Stimulated activated CD4-positive, alpha-beta T cell treated with anti-CD3 and anti-CD28 coated beads, Interleukin-4, amount 100 ng/mL, for 48 hours (primary cell): ENCODE measurements around the gene GGTLC1.
"Not testable (repeated sequence)": the region's sequence is repeated elsewhere in the genome, so short reads cannot be mapped to it uniquely, and the experiment has no call there.

Experiments used
- DNase-seq, 2 donors: peaks; one replicate each; pipeline ENCODE4 v3.0.0-alpha.2; 2020; ENCODE audit warnings: low read depth in 2 of 2

GGTLC1 gene

DNA sequence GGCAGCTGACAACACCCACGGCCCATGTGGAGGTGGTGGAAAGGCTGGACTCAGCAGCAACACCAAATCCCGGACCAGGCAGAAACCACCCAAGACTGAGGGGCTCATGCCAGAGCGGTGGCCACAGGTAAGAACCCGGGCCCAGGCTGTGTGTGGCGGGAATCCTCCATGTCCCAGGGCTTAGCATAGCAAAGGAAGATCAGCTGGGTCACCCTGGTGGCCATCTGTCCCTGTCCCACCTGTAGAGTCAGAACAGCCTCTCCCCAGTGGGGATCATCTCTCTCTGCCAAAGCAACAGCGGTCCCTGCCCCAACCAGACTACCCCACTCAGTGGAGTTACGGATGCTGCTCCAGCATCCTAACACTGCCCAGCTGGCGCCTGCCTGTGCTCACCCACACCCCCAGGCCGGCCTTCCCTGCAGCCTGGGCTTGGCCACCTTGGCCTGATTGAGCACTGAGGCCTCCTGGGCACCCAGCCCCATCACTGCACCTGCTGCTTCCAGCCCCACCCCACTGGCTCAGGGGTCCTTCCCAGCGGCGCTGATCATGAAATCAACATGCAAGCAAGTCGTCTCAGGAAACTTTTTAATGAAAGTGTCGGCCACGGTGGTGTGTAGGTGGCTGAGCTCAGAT, 5.5 kb upstream of the GGTLC1 start:
- not testable (repeated sequence) for DNase-seq

DNA sequence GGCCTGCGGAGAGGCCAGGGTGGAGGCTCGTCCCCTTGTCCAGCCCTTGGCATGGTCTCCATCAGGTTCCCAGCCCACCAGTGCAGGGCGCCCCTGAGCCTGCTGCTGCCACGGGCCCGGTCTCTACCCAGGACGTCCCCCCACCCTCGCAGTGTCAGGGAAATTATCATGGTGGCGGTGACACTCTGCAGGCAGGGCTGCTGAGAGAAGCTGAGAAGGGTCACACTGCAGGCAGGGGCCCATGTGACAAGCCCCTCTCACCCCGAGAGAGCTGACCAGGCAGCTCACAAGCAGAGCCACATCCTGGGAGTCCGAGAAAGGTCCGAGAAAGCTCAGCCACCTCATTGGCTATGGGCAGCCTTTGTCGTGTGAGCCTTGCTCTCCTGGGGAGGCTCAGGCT, 4.9 kb upstream of the GGTLC1 start:
- DNase-seq = not testable (repeated sequence)

DNA sequence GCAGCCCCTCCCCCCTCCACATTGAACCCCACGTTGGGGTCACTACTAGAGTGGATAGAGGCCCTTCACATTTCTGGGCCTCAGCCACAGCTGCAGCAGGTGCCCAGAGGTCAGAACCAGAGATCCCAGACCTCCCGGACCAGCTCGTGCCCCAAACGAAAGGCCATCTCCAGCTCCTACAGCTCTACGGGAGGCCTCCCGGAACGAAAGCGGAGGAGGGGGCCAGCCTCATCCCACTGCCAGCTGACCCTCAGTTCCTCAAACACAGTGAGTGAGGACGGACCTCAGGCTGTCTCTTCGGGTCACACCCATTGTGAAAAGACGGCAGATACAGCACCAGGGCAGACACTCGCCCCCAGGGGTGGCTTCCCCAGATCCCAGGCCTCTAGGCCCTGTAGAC, 1.7 kb upstream of the GGTLC1 start:
- not testable (repeated sequence) for DNase-seq

DNA sequence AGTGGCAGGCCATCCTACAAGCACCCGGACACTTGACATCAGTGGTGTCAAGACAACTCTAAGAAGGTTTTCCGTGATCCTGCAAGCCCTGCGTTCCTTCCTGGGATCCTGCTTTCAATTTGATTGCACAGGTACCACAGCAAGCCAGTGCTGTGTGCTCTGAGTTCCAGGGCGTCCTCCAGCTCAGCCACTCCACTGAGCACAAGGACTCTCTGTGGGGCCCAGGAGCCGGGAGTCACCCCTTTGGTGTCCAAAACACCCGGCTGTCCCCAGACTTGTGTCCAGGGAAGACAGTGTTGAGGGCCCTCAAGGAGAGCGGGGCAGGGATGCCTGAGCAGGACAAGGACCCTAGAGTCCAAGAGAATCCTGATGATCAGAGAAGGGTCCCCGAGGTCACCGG, 387 bp upstream of the GGTLC1 start:
- DNase-seq = not testable (repeated sequence)

DNA sequence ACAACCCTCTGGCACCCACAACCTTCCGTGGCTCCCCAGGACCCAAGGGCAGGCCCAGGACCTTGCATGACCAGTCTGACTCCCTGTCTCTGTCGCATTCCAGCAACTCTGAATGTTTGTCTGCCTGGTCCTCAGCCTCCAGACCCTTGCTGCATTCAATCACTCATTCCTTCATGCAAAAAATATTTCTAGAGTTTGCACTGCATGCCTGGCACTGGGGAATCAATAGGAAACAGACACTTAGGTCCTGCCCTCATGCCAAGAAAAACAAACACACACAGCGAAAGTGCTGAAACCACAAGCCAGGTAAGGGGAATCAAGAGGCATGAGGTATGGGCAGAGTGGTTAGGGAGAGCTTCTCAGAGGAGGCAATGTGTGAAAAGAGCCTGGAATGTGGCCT, 1.9 kb downstream of the GGTLC1 start:
- not testable (repeated sequence) for DNase-seq

DNA sequence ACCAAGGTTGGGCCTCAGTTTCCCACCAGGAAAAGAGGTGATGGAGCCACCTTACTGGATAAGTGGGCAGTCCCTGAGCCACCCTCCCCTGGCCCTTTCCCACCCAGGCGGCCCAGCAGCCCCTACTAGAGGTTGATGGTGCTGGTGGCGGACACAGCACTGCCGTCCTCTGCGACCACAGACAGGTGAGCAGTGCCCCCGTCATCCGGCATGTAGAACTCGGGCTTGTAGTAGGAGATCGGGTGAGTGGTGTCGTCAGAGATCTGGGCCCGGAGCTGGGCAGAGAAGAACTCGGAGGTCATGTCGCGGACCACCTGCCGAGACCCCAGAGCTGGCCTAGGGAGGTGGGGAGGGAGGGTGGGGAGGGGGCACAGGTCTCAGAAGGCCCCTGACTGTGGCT, 2.3 kb downstream of the GGTLC1 start:
- not testable (repeated sequence) for DNase-seq

DNA sequence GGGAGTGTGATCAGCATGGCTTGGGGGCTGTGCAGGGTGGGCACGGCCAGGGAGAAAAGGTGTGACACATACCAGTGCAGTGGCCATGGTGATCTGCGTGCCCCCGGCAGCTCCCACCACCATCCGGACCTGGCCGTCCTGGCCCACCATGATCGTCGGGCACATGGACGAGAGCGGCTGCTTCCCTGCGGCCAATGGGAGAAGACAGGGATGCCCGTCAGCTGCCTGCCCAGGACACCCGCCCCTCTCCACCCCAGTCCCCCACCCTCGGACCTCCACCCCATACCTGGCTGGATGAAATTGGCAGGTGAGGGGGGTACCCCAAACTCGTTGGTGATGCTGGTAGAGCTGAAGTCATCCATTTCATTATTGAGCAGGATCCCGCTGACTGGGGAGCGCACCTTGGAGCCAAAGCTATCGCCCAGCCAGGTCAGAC, 2.8 kb downstream of the GGTLC1 start:
- not testable (repeated sequence) for DNase-seq

DNA sequence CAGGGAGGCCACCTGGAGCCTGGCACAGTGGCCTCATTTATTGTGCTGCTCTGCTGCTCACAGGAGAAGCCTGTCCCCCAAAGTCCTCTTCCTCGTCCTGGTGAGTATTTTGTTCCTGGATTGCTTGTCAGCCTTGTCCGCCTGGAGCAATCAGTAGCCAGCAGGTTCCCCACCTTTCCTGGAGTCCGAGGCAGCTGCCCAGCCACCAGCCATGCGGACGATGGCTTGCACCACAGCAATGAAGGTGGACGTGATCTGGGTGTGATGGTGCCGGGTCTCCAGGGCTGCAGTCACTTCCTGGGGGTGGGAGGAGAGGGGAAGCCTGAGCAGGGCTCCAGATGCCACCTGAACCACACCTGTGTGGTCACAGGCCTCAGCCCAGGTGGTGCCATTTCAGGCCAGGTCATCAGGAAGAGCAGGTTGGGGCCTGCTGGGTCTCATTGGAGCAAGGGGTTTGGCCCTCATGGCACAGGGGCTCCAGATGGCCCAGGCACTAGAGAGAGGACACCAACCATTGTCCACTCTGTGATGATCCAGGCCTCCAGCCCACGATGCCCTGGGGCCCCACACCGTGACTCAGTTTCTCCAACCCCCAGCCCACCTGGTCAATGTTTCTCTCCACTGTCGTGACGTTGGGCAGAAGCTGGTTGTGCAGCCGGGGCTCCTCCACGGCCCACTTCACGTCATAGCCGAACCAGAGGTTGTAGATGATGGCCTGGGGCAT, 3.4 kb downstream of the GGTLC1 start:
- not testable (repeated sequence) for DNase-seq

DNA sequence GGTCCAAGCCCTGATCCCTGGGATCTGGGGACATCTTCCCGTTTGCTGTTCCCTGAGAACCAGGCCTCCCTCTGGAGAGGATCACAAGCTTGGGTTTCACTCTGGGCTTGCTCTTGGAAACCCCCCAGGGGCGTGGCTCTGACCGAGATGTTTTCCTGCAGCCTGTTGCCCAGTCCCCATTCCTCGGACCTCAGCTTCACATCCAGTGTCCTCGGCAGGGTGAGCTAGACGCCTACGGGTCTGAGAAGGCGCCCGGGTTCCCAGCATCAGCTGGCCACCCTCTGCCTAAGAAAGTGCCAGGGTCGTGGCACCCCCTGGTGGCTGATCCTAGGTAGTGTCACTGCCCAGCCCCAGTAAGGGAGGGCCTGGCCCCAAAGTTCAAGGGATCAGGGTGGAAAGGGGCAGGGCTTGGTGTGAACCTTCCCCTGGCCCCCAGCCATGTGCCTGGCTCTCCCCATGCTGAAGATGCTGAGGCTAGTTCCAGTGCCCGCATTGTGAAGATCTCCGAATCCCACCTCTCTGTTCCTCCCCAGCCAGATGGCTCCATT, 4.0 kb downstream of the GGTLC1 start:
- DNase-seq = not testable (repeated sequence)

DNA sequence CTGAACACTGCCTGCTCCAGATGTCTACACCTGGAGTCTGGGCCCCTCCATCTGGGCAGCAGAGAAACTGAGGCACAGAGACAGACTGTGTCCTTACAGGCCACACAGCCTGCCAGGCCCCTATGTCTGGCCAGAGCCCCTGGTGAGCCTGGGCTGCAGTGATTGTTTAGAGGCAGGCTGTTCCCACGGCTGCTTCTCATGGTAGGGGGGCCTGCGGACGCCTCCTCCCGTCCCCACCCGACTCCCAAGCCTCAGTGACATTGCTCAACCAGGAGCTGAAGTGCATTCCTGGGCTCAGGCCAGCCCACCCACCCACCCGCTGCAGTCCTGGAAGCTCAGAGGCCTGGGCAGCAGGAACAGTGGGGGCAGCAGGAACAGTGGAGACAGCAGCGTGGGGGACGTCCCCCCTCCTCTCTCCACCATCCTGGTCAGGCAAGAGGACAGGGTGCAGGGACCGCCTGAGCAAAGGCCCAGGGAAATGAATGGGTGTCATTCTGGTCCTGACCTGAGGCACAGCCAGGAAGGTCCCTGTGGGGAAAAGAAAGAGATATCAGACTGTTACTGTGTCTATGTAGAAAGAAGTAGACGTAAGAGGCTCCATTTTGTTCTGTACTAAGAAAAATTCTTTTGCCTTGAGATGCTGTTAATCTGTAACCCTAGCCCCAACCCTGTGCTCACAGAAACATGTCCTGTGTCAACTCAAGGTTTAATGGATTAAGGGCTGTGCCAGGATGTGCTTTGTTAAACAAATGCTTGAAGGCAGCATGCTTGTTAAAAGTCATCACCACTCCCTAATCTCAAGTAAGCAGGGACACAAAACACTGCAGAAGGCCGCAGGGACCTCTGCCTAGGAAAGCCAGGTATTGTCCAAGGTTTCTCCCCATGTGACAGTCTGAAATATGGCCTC, 6.2 kb downstream of the GGTLC1 start:
- DNase-seq = not testable (repeated sequence)

DNA sequence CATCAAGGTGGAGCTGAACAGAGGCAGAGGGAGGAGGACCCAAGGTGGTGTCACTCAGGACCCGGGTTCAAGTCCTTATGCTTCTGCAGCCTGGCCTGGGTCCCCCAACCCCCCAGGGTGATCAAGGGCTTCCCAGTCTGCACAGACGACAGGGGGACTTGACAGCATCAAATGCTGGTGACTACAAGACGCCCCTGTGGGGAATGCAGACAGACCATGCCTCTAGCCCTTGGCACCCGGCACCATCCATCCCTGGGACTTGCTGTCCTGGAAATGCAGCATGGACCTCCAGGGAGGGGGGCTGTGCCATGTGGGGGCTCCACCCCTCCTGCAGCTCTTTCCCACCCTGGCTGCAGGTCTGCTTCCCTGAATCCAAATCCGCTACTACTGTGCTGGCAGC, 7.1 kb downstream of the GGTLC1 start:
- DNase-seq = not testable (repeated sequence)

DNA sequence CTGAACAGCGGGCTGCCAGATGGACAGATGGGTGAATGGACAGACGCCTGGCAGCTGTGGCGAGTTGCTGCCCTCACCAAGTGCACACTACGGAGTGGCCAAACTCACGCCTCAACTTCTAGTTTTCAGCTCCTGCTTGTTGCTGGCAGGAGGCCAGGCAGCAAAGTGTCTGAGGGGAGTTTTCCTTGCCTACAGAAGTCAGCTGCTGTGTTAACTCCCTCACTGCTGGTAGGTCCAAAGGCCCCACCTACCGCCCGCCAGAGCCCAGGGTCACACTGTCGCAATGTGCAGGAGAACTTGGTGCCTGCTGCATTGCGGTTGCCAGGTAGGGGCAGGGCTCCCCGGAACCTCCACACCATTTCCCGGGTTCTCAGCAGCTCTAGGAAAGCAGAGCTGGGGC, 7.6 kb downstream of the GGTLC1 start:
- not testable (repeated sequence) for DNase-seq

DNA sequence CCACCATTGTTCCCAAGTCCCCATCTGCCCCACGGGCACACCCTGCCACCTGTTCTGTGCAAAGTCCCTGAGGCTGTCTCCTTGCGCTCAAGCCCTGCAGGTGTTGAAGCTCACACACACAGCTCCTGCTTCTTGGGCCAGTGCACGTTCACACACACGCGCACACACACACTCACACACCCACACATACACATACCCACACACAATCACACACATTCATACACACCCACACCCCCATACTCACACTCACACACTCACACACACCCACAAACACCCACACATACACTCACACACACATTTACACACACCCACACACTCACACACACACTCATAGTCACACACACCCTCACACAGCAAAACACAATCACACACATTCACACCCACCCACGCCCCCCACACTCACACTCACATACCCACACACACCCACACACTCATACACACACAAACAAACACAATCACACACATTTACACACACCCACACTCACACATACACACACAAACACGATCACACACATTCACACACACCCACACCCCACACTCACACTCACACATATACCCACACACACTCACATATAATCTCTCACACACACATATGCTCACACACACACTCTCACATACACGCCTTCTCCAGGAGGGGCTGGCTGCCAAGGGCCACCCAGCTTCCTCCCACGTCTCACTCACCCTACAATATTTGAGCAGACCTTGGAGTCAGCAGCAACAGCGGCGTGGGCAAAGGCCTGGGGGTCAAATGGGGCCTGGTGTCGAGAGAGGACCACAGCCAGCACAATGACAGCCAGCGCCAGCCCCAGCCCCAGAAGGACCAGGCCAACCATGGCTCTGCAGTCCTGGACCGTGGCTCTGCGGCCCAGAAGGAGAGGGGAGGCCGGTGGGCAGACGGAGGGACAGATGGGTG, 8.4 kb downstream of the GGTLC1 start:
- DNase-seq = not testable (repeated sequence)

DNA sequence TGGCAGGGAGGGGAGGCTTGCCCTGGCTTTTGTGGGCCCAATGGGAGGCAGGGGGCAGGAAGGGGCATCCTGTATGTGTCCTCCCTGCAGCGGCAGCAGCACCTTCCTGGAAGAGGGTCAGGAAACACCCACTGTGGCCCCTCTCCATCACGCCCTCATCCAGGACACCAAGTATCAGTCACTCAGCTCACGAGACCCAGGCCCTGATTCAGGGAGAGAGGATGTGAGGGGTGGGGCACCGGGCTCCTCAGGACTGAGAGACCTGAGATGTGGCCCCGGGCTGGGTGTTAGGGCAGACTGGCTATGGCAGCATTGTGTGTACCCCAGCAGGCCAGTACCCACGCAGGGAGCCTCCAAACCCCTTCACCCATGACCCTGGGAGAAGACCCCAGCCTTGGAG, 9.2 kb downstream of the GGTLC1 start:
- not testable (repeated sequence) for DNase-seq

DNA sequence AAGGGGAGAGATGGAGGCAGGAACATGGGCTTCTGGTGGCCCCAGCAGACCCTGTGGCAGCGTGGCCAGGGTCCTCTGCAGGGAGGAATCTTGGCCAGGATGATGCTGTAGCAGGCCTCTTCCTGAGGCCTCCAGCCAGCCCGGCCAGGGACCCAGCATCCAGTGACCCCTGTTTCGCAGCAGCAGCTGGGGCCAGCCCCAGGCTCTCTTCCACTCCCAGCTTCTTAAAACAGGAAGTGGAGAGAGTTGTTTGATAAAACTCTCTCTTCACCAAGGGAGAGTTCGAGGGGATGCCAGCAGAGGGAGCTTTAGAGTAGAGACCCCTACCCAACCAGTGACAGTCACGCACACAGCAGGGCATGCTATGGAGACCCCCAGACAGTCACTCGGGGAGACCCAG, 10.1 kb downstream of the GGTLC1 start:
- DNase-seq = not testable (repeated sequence)

DNA sequence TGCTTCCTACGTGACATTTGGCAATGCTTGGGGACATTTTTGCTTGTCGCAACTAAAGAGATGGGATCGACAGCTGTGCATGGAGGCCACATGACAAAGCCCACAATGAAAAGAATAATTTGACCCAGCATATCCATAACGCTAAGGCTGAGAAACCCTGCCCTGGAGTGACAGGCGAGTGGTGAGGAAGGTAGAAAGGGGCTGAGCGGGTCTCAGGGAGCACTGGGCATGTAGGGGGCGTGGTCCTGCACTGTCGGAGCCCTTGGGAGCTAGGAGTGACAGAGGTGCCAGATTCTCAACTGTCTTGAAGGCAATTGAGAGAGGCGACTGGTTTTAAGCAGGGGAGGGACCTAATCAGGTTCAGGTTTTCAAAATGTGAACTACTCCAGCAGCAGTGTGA, 13.6 kb downstream of the GGTLC1 start:
- DNase-seq = no peak

DNA sequence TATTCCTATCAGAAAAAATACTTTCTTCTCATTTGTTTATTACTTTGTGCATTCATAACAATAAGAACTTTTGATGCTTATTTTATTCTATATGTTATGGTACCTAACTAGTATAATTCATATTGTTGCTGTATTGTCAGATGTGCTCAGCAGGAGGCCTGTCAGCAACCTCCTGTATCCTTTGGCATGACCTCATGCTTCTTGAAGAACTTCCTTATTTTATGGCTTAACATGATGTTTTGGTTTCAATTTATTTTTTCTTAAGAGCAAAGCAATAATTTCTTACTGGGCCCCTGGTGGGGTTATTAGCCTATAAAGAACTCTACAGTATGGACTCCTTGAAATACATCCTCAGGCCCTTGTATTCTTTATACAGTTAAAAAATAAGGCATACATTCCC, 17.3 kb downstream of the GGTLC1 start:
- DNase-seq = no peak

DNA sequence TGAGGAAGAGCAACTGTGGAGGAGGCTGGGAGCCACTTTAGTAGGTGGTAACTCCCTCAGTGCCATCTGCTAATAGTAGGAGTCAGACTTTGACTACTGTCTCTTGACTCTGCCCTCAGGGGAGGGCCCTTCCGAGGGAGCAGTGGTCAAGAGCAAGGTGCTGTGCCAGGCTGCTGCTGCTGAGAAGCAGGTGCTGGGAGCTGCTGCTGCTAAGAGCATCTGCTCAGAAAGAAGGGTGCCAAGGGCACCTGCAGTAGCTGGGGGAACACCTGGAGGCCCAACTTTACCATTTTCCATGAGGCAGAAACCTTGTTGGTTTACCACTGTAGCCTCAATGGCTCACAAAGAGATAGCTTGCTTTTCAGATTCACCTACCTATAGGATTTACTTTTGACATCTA, 18.5 kb downstream of the GGTLC1 start:
- DNase-seq = no peak

DNA sequence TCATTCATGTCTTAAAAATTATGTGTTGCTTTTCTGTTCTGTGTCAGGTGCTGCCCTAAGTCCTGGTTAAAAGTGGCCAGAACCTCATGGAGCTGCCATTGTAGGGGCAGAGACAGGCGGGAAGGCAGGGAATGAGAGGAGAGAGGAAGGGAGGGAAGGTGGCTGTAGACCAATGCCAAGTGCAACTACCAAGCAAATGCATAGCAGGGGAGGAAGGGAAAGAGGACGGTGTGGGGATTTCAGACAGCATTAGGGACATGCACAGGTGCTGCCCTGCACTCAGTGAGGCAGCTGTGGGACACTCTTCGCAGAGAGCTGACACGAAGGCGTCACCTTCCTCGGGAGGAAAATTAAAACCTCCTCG, 21.0 kb downstream of the GGTLC1 start:
- no peak for DNase-seq

DNA sequence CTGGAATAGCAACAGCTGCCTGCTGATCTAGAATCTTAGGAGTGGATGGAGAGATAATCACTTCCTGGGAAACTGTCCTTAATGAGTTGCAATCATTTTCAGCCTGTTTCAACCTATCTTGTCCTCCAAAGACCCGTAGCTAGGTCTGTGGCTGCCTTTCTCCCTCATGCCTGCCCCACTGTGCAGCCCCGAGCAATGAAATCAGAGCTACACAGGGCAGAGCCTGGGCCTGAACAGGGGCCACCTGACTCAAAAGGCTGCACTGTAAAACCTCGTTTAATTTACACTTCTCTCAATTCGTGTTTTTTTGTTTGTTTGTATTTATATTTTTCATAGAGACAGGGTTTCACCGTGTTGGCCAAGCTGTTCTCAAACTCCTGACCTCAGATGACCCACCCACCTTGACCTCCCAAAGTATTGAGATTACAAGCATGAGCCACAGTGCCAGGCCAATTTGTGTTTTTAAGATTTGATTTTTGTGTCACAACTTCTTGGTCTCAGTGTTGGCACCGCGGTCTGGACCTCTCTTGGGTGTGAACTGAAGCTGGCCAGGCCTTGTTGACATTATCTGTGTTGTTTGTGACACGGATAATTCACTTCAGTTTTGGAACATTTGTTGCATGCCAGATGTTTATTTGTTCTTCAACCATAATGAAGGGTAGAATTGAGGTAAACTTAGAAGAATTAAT, 21.5 kb downstream of the GGTLC1 start:
- DNase-seq = no peak

DNA sequence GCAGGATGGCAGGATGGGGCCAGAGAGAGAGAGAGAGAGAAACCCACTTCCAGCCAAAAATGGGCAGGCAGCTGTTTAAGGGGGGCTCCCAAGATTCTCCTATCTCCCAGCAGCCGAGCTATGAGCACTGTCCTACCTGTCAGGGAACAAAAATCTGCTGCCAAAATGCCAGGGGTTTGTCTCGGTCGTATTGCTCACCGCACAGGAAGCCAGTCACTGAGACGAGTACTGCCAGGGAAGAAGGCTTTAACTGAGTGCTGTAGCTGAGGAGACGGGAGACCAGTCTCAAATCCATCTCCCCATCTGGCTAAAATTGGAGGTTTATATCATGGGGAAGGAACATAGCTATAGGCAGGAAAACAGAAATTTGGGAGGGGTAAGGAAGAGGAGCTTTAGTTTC, 22.3 kb downstream of the GGTLC1 start:
- no peak for DNase-seq
